Measurements from ENCODE around the gene C3orf70.
A peak's percentile ranks its signal among the peaks of the same experiment; 100 is the strongest.

C3orf70 gene

GRCh38 chr3:185087419-185087818 is 65.4 kb downstream of the C3orf70 start:
- DNase-seq (ENCODE audit: low spot score) = no peak

GRCh38 chr3:185084901-185085300 is 68.0 kb downstream of the C3orf70 start:
- DNase-seq (ENCODE audit: low spot score) = no peak

GRCh38 chr3:185084402-185084801 is 68.5 kb downstream of the C3orf70 start:
- no peak for DNase-seq (ENCODE audit: low spot score)

GRCh38 chr3:185082829-185083228 is 70.0 kb downstream of the C3orf70 start:
- DNase-seq (ENCODE audit: low spot score) = no peak

- no peak for DNase-seq (ENCODE audit: low spot score)
These were observed 70.7 kb downstream of the C3orf70 start for GRCh38 chr3:185082149-185082548.

- no peak for DNase-seq (ENCODE audit: low spot score)
These were observed 71.3 kb downstream of the C3orf70 start for GRCh38 chr3:185081521-185081920.

- no peak for DNase-seq (ENCODE audit: low spot score)
These were observed 73.2 kb downstream of the C3orf70 start for GRCh38 chr3:185079625-185080024.

GRCh38 chr3:185076219-185076618 is 76.6 kb downstream of the C3orf70 start:
- DNase-seq (ENCODE audit: low spot score) = no peak

- DNase-seq (ENCODE audit: low spot score) = no peak
These were observed 77.3 kb downstream of the C3orf70 start for GRCh38 chr3:185075547-185075946.

GRCh38 chr3:185071287-185071800 is 81.5 kb downstream of the C3orf70 start:
- DNase-seq (ENCODE audit: low spot score) = no peak

- peak; percentile 41 for DNase-seq (ENCODE audit: low spot score)
These were observed 82.2 kb downstream of the C3orf70 start for GRCh38 chr3:185070491-185071286.

GRCh38 chr3:185069037-185070030 is 83.5 kb downstream of the C3orf70 start:
- no peak for DNase-seq (ENCODE audit: low spot score)

GRCh38 chr3:185067173-185067572 is 85.7 kb downstream of the C3orf70 start:
- DNase-seq (ENCODE audit: low spot score) = no peak

GRCh38 chr3:185066251-185066650 is 86.6 kb downstream of the C3orf70 start:
- no peak for DNase-seq (ENCODE audit: low spot score)

- DNase-seq (ENCODE audit: low spot score) = no peak
These were observed 87.8 kb downstream of the C3orf70 start for GRCh38 chr3:185065059-185065458.

- DNase-seq (ENCODE audit: low spot score) = no peak
These were observed 89.4 kb downstream of the C3orf70 start for GRCh38 chr3:185063431-185063830.

- no peak for DNase-seq (ENCODE audit: low spot score)
These were observed 90.7 kb downstream of the C3orf70 start for GRCh38 chr3:185062191-185062590.

GRCh38 chr3:185060655-185061054 is 92.2 kb downstream of the C3orf70 start:
- DNase-seq (ENCODE audit: low spot score) = no peak

- DNase-seq (ENCODE audit: low spot score) = no peak
These were observed 93.1 kb downstream of the C3orf70 start for GRCh38 chr3:185059766-185060165.

GRCh38 chr3:185058796-185059195 is 94.1 kb downstream of the C3orf70 start:
- DNase-seq (ENCODE audit: low spot score) = no peak

- no peak for DNase-seq (ENCODE audit: low spot score)
These were observed 95.0 kb downstream of the C3orf70 start for GRCh38 chr3:185057829-185058228.

GRCh38 chr3:185056908-185057307 is 96.0 kb downstream of the C3orf70 start:
- DNase-seq (ENCODE audit: low spot score) = no peak

- DNase-seq (ENCODE audit: low spot score) = no peak
These were observed 100.2 kb downstream of the C3orf70 start for GRCh38 chr3:185052631-185053030.
